NCI-H187 (cell line): ENCODE measurements around the gene PKNOX2.

Experiments
- DNase-seq, 2 experiments: peaks; one replicate each; lab custom pipeline; 2025; lab: John Stamatoyannopoulos, UW

PKNOX2 gene

DNA sequence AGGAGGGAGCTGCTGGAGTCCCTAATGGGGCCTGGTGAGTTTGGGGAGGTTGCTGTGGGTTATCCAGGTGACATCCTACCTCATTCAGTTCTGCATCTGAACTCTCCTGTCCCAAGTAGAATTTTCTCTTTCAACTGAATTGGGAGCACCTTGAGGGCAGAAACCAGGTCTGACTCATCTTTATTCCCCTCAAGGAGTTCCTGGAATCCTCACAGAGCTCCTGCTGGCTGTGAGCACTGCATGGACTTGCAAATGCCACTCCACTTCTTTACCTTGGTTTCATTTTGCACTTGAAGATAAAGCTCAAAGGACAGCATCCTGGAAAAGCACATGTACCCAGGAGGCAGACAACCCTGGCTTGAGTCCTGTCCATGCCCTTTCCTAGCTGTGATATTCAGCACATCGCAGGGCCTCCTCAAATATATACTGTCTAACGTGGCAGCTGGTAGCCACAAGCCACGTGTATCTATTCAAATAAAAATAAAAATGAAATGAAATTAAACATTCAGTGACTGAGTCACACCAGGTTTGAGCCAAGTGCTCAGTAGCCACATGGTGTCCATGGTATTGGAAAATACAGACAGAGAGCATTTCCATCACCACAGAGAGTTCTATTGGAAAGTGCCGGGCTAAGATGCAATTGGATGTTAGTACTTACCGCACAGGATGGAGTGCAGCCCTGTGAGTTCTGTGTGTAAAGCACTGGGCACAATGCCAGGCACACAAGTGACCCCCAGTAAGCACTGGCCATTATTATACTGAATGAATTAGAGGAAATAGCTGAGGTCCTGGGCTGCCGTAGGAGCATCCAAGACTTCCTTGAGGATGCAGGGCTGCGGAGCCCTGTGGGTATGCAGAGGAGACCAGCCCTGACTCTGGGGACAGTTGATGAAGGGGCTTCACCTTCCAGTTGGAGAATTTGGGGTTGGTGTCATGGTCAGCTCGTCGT lies 149.0 kb downstream of the PKNOX2 start:
- DNase-seq = no peak

DNA sequence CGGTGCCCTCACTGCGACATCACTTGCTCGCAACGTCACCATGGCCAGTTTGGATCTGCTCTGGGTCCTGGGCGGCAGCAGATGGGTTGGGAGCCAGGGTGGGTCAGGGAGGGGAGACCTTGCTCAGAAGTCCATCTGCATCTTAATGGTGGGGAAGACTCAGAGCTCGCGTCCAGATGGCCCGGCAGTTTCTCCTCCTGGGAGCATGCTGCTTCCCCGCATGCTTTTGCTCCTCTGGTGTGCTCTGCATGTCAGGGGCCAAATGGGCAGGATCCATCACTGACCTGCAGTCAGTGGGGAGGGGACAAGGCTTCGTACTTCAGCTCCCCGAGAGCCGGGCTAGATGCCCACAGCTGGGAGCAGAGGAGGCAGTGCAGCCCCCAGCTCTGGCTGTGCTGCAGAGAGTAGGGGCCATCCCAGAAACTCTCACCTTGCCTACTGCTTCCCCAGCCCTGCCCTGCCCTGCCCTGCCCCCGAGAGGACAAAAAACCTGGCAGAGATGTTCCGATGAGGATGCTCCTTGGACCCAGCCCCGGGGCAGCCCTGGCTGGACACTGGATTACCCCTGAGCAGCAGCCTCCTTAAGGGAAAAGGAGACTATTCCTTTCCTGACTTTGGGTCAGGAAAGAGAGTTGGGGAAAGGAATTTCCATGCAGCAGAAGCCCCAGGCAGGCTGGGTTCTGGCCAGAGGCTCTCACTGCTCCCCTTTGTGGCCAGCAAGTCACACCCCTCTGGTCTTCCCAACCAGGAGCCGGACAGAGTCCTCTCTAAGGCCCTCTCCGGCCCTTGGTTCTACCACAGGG lies 149.9 kb downstream of the PKNOX2 start:
- DNase-seq = no peak

GRCh38 chr11:125315079-125315740 lies 150.7 kb downstream of the PKNOX2 start:
- DNase-seq = no peak

- no peak for DNase-seq
Observed at GRCh38 chr11:125317416-125317815, 152.9 kb downstream of the PKNOX2 start.

- DNase-seq = no peak
Observed at GRCh38 chr11:125319649-125320048, 155.1 kb downstream of the PKNOX2 start.

DNA sequence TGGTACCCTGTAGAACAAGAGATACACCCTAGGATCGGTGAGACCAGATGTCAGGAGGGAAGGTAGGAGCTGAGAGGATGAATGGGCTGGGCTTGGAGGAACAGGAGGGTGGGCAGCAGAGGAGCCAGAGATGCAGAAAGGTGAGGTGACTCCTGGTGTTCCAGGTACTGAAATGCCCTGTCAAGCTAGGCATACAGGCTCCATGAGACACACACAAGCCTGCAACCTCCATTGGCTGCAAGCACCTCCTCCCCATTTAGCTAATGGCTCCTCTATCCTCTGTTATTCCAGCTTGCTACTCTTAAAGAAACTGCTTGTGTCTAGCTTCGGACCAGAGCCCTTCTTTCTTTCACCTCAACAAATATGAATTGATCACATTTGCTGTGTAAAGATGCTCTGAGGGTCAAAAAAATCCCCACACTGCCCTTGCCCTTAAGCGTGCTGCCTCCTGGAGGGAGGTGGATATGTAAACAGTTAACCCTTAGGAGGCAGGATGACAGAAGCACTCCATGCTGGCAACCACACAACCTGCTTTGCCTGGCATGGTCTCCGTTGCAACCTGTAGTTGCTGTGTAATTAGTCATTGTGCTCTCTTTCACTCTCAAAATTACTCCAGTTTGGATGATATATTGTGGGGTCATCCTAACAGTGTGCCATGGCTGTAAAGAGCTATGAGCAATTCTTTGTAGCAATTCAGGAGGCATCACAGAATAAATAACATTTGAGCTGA lies 156.0 kb downstream of the PKNOX2 start:
- no peak for DNase-seq

- no peak for DNase-seq
Observed at GRCh38 chr11:125322289-125322688, 157.7 kb downstream of the PKNOX2 start.

- DNase-seq = no peak
Observed at GRCh38 chr11:125325196-125325595, 160.6 kb downstream of the PKNOX2 start.

DNA sequence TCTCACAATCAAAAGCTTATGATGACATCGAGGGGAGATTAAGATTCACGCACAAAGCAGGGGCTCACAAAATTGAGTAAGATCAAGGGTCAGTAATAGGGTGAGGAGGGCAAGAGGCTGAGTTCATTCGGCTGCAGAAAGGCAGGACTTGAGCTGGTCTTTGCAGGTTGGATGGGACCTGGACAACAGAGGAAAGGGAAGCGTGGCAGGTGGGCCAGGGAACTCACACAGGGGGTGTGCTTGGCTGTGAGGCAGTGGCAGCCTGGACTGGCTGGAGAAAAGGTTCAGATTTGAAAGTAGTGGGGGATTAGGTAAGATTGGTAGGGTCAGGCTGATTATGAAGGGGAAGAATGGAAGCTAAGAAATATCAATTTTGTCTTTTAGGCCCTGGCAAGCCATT lies 161.6 kb downstream of the PKNOX2 start:
- no peak for DNase-seq

- no peak for DNase-seq
Observed at GRCh38 chr11:125327518-125328224, 163.1 kb downstream of the PKNOX2 start.

DNA sequence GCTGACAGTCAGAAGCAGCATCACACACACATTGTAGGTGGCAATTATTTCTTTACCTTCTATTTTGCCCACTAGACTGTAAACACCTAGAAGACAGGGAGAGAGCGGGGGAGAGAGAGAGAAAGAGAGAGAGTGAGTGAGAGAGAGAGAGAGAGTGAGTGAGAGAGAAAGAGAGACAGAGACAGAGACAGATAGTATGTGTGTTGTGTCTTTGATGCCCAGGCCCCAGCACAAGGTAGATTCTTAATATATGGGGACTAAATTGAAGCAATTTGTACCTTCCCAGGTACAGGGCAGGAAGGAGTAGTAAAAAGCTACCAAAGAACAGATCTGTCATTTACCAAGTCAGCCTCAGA lies 163.7 kb downstream of the PKNOX2 start:
- DNase-seq = no peak

DNA sequence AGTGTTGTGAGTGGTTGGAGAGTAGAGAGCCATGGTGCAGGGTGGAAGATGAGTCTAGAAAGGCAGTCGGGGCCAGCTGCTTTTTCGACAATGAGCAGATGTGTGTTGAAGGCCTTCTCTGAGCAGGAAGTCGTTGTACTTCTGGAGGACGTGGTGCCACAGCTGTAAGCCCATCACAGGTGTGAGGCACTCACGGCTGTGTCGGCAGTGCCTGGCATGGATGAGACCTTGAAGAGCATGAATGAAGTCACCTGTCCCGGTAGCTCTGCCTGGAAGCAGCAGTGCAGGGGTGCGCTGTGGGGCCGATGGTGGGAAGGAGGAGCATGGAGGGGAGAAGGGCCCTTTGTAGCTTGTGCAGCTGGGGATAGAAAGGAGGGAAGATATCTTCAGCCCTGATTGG lies 165.2 kb downstream of the PKNOX2 start:
- DNase-seq = no peak

DNA sequence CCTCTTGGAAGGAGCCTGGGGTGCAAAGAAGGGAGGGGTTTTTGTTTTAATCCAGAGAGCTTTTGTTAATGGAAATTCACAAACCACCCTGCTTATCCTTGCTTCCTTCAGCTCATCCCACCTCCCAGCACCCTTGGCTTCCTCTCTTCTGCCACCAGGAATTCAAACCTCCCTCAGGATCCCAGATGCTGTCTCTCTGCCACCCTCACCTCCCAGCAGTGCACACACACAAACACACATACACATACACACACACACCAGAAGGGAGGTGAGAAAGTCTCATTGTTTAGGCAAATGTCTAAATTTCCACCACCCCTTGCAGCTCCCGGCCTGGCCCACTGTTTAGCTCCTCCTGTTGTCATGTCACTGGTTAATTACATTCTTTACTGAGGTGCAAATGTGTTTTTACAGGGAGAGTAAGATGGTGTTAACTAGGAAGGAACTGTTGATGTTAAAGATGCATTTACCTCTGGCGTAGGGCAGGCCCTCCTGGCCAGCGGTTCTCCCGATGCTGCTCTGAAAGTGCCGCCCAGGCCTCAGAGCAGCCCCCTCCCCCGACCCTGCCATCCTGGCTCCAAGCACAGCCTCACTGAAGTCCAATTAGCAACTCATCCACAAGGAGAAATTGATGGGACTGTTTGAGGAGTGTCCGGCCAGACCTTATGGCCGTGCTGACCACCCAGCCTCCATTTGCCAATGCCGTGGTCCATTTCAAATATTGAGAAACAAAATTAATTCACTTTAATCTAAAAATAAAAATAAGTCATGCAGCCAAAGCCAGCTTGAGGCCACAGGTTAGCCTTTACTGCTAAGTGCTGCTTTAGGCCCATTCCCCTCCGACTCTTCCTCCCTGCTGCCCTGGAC lies 166.1 kb downstream of the PKNOX2 start:
- DNase-seq = no peak

GRCh38 chr11:125331357-125332035 lies 166.9 kb downstream of the PKNOX2 start:
- DNase-seq = no peak

- DNase-seq = no peak
Observed at GRCh38 chr11:125332821-125333220, 168.3 kb downstream of the PKNOX2 start.

DNA sequence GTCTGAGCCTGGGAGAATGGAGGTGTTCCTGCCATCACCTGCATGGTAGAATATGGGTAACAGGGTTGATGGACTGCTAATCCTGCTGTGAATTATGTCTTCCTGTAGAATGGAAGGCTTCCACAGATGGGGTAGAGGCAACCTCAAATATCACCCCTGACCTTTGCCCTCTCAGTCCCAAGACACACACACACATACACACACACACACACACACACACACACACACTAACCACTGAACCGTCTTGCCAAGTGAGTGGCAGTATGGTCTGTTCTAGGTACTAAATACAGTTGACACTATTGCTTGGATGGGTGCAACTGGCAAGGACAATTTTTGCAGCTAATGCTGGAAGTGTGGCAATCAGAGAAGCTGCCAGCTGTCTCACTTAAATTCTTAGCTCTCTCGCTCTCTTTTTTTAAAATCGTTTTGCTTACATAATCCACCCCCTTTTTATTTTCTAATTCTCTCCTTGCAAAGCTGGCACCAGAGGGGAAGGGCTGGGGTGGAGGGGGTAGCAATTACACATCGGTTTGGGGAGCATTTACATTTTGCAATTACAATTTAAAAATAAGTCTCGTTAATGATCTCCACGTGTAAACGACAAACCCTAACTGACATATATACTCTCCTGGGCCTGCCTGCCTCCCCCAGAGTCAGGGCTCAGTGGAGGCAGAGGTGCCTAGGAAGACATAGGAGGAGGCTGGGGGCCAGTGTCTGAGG lies 169.0 kb downstream of the PKNOX2 start:
- DNase-seq = no peak

GRCh38 chr11:125335106-125335505 lies 170.6 kb downstream of the PKNOX2 start:
- no peak for DNase-seq

DNA sequence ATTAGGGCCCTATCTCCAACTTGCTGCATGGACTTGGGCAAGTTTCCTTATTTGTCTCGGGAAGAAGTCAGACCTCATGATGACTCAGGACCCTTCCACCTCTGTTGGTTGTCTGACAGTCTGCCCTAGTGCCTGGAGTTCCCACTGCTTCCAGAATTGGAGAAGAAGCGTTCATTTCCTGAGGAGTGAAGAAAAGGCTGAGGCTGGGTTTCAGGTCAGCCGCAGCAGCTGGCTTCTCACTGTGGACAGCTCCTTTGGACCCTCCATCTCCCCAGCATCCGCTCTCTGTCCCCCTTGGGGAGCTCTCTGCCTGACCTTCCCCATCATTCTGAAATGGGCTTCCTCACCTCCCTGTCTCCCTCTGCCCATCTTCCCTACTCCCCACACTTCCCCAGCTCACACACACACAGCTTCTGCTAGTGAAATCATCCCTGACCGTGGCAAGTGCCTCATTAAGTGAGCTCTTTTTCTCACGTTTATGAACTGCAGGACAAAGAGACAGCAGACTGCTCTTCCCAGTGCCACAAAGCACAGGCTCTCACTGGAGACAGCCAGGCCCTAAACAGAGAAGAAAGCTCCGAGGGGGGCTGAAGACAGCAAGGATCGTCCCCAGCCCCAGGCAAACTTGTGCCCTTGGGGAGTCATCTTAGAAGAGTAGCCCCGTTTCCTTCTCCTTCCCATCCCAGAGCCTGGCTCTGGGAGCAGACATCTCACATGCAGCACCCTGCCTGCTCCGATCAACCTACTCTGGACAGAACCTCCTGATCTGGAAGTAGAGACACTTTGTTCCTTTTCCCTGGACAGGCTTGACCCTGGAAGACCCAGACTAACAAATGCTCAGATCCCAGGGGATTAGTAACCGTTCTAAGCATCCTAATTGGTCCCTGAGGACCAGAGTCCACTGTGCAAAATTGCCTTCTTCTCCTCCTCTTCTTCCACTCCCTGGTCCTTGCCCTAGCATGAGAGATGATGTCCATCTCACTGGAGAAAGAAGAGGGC lies 173.6 kb downstream of the PKNOX2 start:
- no peak for DNase-seq
